ENCODE data around the gene P3H3. TPM values are rescaled to one million over a fixed set of nuclear protein-coding genes. Genes with fewer than 3 reads are reported as not detected.
"Not testable (repeated sequence)": the region's sequence is repeated elsewhere in the genome, so short reads cannot be mapped to it uniquely, and the experiment has no call there.

P3H3 gene
- polyA plus RNA-seq, 3 donors: 5.4 to 9.0 (median 7.4) TPM

- 30 to 39% (median 35%) methylated on average over 12 of the region's 12 CpGs for WGBS, 3 donors
- no peak overlapping the region for H3K27ac ChIP-seq (ENCODE audit: low read depth, low read length)
These were observed 41.1 kb downstream of the P3H3 start for GRCh38 chr12:6869049-6870021.

DNA sequence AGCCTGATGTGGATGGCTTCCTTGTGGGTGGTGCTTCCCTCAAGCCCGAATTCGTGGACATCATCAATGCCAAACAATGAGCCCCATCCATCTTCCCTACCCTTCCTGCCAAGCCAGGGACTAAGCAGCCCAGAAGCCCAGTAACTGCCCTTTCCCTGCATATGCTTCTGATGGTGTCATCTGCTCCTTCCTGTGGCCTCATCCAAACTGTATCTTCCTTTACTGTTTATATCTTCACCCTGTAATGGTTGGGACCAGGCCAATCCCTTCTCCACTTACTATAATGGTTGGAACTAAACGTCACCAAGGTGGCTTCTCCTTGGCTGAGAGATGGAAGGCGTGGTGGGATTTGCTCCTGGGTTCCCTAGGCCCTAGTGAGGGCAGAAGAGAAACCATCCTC lies 42.1 kb downstream of the P3H3 start:
- not testable (repeated sequence) for H3K27ac ChIP-seq (ENCODE audit: low read depth, low read length)
- 39 to 69% (median 67%) methylated on average over 4 of the region's 4 CpGs for WGBS, 3 donors

GRCh38 chr12:6871052-6871957 lies 43.1 kb downstream of the P3H3 start:
- H3K27ac ChIP-seq (ENCODE audit: low read depth, low read length): peak overlapping the region; percentile 32
- 74 to 79% (median 75%) methylated on average over 12 of the region's 12 CpGs for WGBS, 3 donors

DNA sequence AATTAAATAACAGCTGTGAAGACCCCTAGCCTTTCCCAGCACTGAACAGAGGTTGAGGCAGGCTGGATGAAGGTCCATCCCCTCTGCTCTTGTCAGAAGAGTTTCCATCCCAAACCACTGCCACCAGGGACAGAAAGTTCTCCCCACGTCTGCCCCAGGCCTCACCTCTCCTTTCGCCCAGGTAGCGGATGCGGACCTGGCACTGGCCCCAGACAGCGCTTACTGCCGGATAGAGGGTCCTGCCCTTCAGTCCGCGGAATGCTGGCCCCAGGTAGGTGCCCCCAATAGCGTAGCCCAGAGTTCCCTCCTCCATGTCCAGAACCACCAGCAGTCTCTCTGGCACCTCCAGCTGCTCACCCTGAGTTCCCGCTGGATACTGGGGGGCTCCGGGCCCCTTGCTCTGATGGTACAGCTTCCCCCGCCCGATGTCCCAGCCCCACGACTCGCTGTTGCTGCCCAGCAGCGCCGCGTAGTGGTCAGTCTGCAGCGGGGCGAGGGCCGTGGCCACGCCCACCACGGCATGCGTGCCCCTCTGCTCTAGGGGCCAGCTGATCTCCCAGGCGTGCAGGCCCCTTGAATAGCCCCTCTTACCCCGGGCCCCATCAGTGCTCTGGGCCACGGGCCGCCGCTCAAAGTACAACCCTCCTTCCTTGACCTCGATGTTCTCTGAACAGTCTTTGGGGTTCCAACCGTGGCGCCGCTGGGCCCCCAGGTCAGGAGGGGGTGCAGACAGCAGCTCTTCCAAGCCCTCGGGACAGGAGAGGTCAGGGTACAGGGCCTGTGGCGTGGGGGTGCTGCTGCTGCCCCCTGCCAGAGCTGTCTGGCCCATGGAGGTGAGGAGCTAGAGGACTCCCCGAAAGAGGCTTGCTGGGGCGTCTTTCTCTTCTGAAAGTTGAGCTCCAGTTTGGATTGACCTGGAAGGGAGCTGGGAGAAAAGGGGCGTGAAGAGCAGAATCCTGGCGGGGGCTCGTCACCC lies 44.2 kb downstream of the P3H3 start:
- no peak overlapping the region for H3K27ac ChIP-seq (ENCODE audit: low read depth, low read length)
- WGBS, 3 donors: 1 to 2% (median 2%) methylated on average over 38 to 40 of the region's 40 CpGs

GRCh38 chr12:6873094-6874014 lies 45.1 kb downstream of the P3H3 start, which contains the start of gene SPSB2:
TSS of gene SPSB2 (minus strand) at chr12:6873303. CDS start at chr12:6872901, 402 bp downstream.
- WGBS, 3 donors: 1% methylated on average over 49 to 65 of the region's 66 CpGs

DNA sequence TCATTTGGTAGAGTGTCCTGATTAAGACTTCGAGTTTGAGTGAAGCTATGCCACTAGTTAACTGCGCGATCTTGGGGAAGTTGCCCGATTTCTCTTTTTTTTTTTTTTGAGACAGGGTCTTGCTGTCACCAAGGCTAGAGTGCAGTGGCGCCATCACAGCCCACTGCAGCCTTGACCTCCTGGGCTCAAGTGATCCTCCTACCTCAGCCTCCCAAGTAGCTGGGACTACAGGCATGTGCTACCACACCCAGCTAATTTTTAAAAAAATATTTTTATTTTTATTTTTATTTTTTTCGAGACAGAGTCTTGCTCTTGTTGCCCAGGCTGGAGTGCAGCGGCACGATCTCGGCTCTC lies 45.8 kb downstream of the P3H3 start:
- 43 to 49% (median 44%) methylated on average over 9 of the region's 9 CpGs for WGBS, 3 donors
- not testable (repeated sequence) for H3K27ac ChIP-seq (ENCODE audit: low read depth, low read length)

More at GRCh38 chr12:6873094-6874014, 45.1 kb downstream of the P3H3 start, which contains the start of gene SPSB2:
- H3K27ac ChIP-seq (ENCODE audit: low read depth, low read length): peak within 1 kb of the TSS; percentile 74

GRCh38 chr12:6879824-6880223 lies 51.6 kb downstream of the P3H3 start:
- not testable (repeated sequence) for H3K27ac ChIP-seq (ENCODE audit: low read depth, low read length)
- 73 to 92% (median 77%) methylated on average over 11 of the region's 11 CpGs for WGBS, 3 donors

DNA sequence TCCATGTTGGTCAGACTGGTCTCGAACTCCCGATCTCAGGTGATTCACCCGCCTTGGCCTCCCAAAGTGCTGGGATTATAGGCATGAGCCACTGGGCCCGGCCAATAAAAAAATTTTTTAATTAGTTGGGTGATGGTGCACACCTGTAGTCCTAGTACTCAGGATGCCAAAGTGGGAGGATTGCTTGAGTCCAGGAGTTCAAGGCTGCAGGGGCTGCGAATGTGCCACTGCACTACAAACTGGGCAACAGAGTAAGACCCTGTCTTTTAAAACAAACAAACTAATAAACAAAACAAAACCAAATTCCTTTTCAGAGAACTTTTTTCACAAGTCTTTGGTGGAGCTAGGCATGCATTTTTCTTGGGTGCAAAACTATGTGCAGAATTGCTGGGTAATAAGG lies 55.0 kb downstream of the P3H3 start:
- 93 to 98% (median 97%) methylated on average over 5 of the region's 5 CpGs for WGBS, 3 donors
- no peak overlapping the region for H3K27ac ChIP-seq (ENCODE audit: low read depth, low read length)

DNA sequence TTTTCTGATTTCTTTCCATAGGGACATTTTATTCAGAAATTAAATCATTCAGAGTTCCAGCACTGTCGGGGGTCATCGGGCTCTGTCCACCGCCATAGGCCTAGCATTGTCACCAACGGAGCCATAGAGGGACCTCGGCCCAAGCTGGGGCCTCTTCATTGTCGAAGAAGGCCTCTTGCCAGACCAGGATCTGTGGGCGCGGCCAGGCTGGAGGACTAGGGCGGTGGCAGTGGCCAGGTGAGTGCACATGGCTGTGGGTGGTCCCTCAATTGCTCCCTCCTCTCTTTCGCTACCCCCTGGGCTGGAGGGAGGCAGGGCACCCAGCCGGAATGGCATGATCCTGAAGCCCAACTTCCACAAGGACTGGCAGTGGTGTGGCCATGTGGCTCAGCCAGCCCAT lies 55.5 kb downstream of the P3H3 start:
- WGBS, 3 donors: 92 to 95% (median 94%) methylated on average over 11 of the region's 11 CpGs

DNA sequence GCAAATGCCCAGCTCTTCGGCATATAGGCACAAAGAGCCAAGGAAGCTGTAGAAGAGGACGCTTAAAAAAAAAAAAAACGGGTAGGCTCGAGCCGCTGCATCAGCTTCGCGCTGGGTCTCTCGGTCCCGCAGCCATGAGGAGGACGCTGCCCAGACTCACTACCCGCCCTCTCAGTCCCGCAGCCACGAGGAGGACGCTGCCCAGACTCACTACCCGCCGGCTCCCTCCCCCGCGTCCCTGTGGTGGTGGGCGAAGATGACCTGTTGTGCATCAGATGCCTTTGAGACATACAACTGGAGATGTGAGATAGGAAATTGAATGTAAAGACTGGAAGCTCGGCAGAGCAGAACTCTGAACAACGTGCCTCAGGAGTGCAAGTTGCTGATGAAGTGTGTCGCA lies 56.3 kb downstream of the P3H3 start:
- no peak overlapping the region for H3K27ac ChIP-seq (ENCODE audit: low read depth, low read length)
- 79 to 82% (median 82%) methylated on average over 22 of the region's 22 CpGs for WGBS, 3 donors

More for the DNA sequence above, 55.5 kb downstream of the P3H3 start:
- no peak overlapping the region for H3K27ac ChIP-seq (ENCODE audit: low read depth, low read length)

- not testable (repeated sequence) for H3K27ac ChIP-seq (ENCODE audit: low read depth, low read length)
These were observed 58.2 kb downstream of the P3H3 start for GRCh38 chr12:6886206-6886999.

GRCh38 chr12:6887460-6887859 lies 59.3 kb downstream of the P3H3 start:
- 68 to 76% (median 74%) methylated on average over 8 of the region's 8 CpGs for WGBS, 3 donors
- no peak overlapping the region for H3K27ac ChIP-seq (ENCODE audit: low read depth, low read length)

More at GRCh38 chr12:6886206-6886999, 58.2 kb downstream of the P3H3 start:
- WGBS, 3 donors: 56 to 72% (median 72%) methylated on average over 11 to 12 of the region's 15 CpGs

- no peak overlapping the region for H3K27ac ChIP-seq (ENCODE audit: low read depth, low read length)
- 83 to 92% (median 92%) methylated on average over 2 of the region's 2 CpGs for WGBS, 3 donors
These were observed 60.2 kb downstream of the P3H3 start for GRCh38 chr12:6888360-6888759.

DNA sequence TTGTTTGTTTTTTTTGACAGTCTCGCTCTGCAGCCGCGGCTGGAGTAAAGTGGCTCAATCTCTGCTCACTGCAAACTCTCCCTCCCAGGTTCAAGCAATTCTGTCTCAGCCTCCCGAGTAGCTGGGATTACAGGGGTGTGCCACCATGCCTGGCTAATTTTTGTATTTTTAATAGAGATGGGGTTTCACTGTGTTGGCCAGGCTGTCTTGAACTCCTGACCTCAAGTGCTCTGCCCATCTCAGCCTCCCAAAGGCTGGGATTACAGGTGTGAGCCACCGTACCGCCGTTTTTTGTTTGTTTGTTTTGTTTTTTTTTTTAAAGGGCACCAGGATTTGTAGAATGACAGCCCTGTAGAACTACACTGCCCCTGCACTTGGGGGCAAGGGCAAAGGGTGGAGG lies 60.6 kb downstream of the P3H3 start:
- 58 to 89% (median 86%) methylated on average over 7 of the region's 7 CpGs for WGBS, 3 donors
- not testable (repeated sequence) for H3K27ac ChIP-seq (ENCODE audit: low read depth, low read length)

All from adipose tissue (tissue), 3 donors.